Stimulated activated effector memory CD8-positive, alpha-beta T cell treated with anti-CD3 and anti-CD28 coated beads, Interleukin-12 subunit alpha, Interleukin-12 subunit beta, amount 100 ng/mL, for 72 hours (primary cell): Measurements from ENCODE around the gene E2F4.

Experiments
- ATAC-seq: fragments of 150-1000 bp; cut with Tn5 transposase; 2 replicates; pipeline ENCODE4 v1.10.0; 2021
- DNase-seq, 2 donors: peaks; one replicate each; pipeline ENCODE4 v3.0.0; 2021 to 2022; ENCODE audit warnings: low spot score in 2 of 2
- H3K27ac Mint-ChIP-seq: one replicate; pipeline ENCODE4 v1.8.0; 2022; ENCODE audit warnings: mild to moderate bottlenecking, mixed read lengths
- H3K36me3 Mint-ChIP-seq: one replicate; pipeline ENCODE4 v1.8.0; 2022; ENCODE audit warnings: mild to moderate bottlenecking, mixed read lengths
- H3K4me1 Mint-ChIP-seq: one replicate; pipeline ENCODE4 v1.8.0; 2022; ENCODE audit warnings: mixed read lengths
- H3K4me3 Mint-ChIP-seq: one replicate; pipeline ENCODE4 v1.8.0; 2022; ENCODE audit warnings: mild to moderate bottlenecking, mixed read lengths
- H3K9me3 Mint-ChIP-seq: one replicate; pipeline ENCODE4 v1.8.0; 2022; ENCODE audit warnings: mixed read lengths

The E2F4 gene

GRCh38 chr16:67154578-67155294, 37.2 kb upstream of the E2F4 start:
- Mint-ChIP-seq H3K27ac (no peak overlapping the region), H3K4me1 (peaks cover 68% of the 10 kb centered on the region), H3K36me3 (peaks cover 36% of the 10 kb centered on the region), H3K4me3 (peak overlapping the region; percentile 95), H3K9me3 (no peaks in the 10 kb centered on the region)
- DNase-seq (no peak), ATAC-seq (no peak)

- Mint-ChIP-seq H3K4me1 (peaks cover 68% of the 10 kb centered on the region), H3K36me3 (peaks cover 36% of the 10 kb centered on the region), H3K27ac (no peak overlapping the region), H3K9me3 (no peaks in the 10 kb centered on the region), H3K4me3 (peak overlapping the region; percentile 95)
- peak; percentile 50 for ATAC-seq
- peak; percentile 86 to 89 for DNase-seq
These were observed 36.4 kb upstream of the E2F4 start for GRCh38 chr16:67155295-67156142.

DNA sequence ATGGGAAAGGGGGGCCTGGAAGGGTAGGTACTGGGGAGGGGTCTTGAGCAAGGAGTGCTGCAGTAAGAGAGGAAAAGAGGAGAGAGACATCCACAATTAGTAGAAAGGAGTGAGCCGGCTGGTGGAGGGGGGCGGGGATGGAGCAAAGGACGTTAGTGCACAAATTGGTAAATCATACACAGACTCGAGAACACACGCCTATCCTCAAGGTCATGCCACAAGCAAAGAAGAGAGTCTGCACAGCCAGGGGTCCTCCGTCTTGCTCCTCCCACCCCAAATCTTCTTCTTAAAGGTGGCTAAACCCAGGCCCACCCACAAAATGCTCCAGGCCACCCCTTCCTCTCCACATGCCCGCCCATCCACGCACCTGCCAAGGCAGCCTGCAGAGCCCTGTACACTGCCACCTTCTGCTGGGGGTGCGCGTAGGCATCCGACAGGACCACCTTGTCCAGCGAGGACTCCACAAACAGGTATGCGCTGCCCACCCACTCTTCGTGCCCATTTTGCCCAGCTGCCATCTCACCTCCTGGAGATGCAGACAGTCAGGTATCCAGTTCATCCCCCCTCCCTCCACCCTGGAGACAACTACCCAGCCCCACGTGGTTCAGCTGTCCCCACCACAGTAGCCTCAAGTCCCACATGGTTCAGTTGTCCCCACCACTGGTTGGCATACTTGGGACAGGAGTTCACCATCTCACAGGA, 35.7 kb upstream of the E2F4 start:
- peak overlapping the region; percentile 95 for H3K4me3 Mint-ChIP-seq
- ATAC-seq (no peak), DNase-seq (no peak)
- H3K4me1 Mint-ChIP-seq = peaks cover 71% of the 10 kb centered on the region
- no peaks in the 10 kb centered on the region for H3K9me3 Mint-ChIP-seq
- H3K36me3 Mint-ChIP-seq = peaks cover 39% of the 10 kb centered on the region
- peak overlapping the region; percentile 94 for H3K27ac Mint-ChIP-seq

GRCh38 chr16:67157106-67157748, 34.7 kb upstream of the E2F4 start:
- H3K4me3 Mint-ChIP-seq = peak overlapping the region; percentile 95
- H3K9me3 Mint-ChIP-seq = no peaks in the 10 kb centered on the region

GRCh38 chr16:67157892-67158635, 33.9 kb upstream of the E2F4 start:
- H3K4me1 Mint-ChIP-seq = peaks cover 70% of the 10 kb centered on the region
- peak overlapping the region; percentile 95 for H3K4me3 Mint-ChIP-seq
- no peak for DNase-seq
- peaks cover 32% of the 10 kb centered on the region for H3K36me3 Mint-ChIP-seq
- H3K27ac Mint-ChIP-seq = peak overlapping the region; percentile 94
- no peak for ATAC-seq
- H3K9me3 Mint-ChIP-seq = no peaks in the 10 kb centered on the region

More at GRCh38 chr16:67157106-67157748, 34.7 kb upstream of the E2F4 start:
- Mint-ChIP-seq H3K36me3 (peaks cover 38% of the 10 kb centered on the region), H3K4me1 (peaks cover 70% of the 10 kb centered on the region), H3K27ac (peak overlapping the region; percentile 94)
- no peak for ATAC-seq
- DNase-seq = no peak

GRCh38 chr16:67158637-67159600, 33.0 kb upstream of the E2F4 start:
- peaks cover 65% of the 10 kb centered on the region for H3K4me1 Mint-ChIP-seq
- H3K27ac Mint-ChIP-seq = peak overlapping the region; percentile 94
- peak; percentile 70 to 94 for DNase-seq

DNA sequence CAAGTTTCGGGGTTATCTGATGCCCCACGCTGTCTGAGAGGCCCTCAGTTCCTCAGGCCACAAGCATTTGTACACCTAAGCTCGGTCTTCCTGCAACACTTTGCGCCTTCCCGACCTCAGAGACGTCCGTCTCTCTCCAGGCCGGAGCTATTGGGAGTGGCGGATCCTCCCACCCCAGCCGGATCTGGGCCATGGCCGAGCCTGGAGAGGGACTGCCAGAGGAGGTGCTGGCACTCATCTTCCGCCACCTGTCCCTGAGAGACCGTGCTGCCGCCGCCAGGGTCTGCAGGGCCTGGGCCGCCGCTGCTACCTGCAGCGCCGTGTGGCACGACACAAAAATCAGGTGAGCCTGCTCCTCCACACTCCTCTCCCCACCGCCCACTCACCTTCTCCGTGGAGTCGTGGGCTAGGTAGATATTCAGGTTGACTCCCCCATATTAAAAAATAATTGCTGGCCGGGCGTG, 30.3 kb upstream of the E2F4 start:
- Mint-ChIP-seq H3K4me1 (peaks cover 67% of the 10 kb centered on the region), H3K36me3 (peaks cover 28% of the 10 kb centered on the region), H3K27ac (no peak overlapping the region), H3K9me3 (no peaks in the 10 kb centered on the region), H3K4me3 (peak overlapping the region; percentile 95)
- no peak for DNase-seq
- no peak for ATAC-seq

More at GRCh38 chr16:67158637-67159600, 33.0 kb upstream of the E2F4 start:
- Mint-ChIP-seq H3K9me3 (no peaks in the 10 kb centered on the region), H3K36me3 (peaks cover 25% of the 10 kb centered on the region), H3K4me3 (peak overlapping the region; percentile 95)
- ATAC-seq = peak; percentile 72

DNA sequence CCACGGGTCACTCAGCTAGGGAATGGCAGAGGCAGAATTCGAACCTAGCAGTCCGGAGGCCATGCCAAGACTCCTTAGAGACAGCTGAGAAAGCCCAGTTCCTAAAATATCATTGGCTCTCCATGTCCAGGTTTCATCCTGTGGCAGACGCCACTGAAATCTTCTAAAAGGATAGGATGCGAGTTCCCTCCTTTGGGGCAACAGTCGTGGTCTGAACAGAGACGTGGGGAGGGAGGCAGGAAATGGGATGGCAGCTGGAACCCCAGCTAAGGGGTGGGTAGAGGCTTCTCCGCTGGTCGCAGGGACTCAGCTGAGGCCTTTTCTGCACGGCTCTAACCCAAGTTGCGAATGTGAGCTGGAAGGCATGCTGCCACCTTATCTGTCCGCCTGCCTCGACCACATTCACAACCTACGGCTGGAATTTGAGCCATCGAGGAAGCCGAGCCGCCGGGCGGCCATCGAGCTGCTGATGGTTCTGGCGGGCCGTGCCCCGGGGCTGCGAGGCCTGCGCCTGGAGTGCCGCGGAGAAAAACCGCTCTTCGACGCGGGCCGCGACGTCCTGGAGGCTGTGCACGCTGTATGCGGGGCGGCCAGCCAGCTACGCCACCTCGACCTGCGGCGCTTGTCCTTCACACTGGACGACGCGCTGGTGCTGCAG, 29.3 kb upstream of the E2F4 start:
- no peak for ATAC-seq
- DNase-seq = no peak
- no peaks in the 10 kb centered on the region for H3K9me3 Mint-ChIP-seq
- peaks cover 65% of the 10 kb centered on the region for H3K4me1 Mint-ChIP-seq
- peaks cover 38% of the 10 kb centered on the region for H3K36me3 Mint-ChIP-seq
- no peak overlapping the region for H3K27ac Mint-ChIP-seq
- peak overlapping the region; percentile 95 for H3K4me3 Mint-ChIP-seq

- H3K4me1 Mint-ChIP-seq = peaks cover 62% of the 10 kb centered on the region
These were observed 28.6 kb upstream of the E2F4 start for GRCh38 chr16:67163164-67163998.

DNA sequence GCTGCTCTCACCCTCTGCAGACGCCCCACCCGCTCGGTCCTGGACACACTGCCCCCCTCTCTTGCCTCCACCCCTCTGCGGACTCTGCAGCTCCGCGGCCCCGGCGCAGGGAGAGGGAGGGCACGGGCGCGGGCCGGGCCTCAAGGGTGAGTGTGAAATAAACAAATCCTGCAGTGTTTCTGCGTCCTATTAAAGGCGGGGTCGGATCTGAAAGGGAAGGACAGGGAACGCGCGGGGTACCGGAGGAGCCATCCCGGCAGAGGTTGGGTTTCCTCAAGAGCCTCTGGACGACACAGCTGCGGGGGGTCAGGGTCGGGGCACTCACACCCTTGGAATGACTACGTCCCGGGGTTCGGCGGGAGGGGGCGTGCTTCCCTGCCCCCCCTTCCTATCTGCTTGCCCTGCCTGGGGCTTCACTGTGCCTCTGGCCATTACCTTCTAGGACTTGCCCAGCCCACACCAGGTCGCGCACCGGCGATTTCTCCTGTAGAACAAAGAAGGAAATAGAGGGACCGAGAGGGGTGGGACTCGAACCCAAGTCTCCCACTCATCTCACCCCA, 27.9 kb upstream of the E2F4 start:
- no peak for ATAC-seq
- Mint-ChIP-seq H3K27ac (no peak overlapping the region), H3K4me1 (peaks cover 62% of the 10 kb centered on the region), H3K9me3 (no peaks in the 10 kb centered on the region), H3K36me3 (peaks cover 52% of the 10 kb centered on the region), H3K4me3 (peak overlapping the region; percentile 95)
- no peak for DNase-seq

More at GRCh38 chr16:67163164-67163998, 28.6 kb upstream of the E2F4 start:
- no peaks in the 10 kb centered on the region for H3K9me3 Mint-ChIP-seq
- DNase-seq (peak in 1 of 2 donors; percentile 59), ATAC-seq (peak; percentile 4)
- H3K4me3 Mint-ChIP-seq = peak overlapping the region; percentile 95
- H3K27ac Mint-ChIP-seq = no peak overlapping the region
- H3K36me3 Mint-ChIP-seq = peaks cover 45% of the 10 kb centered on the region

- no peak for DNase-seq
- H3K36me3 Mint-ChIP-seq = peaks cover 58% of the 10 kb centered on the region
- peak within 1 kb of the TSS; percentile 74 for H3K27ac Mint-ChIP-seq
These were observed 27.3 kb upstream of the E2F4 start, which contains the start of gene HSF4 for GRCh38 chr16:67164599-67165061. Gene HSF4 (plus strand): TSS chr16:67164745. CDS start chr16:67164812, 67 bp downstream.

More at GRCh38 chr16:67164599-67165061, 27.3 kb upstream of the E2F4 start, which contains the start of gene HSF4:
- H3K4me3 Mint-ChIP-seq = peak within 1 kb of the TSS; percentile 95
- H3K4me1 Mint-ChIP-seq = peaks cover 67% of the 10 kb centered on the region
- ATAC-seq = peak; percentile 0
- H3K9me3 Mint-ChIP-seq = no peaks in the 10 kb centered on the region
